HG02763 (cell line): ENCODE measurements around the gene ZNF593OS.
A peak's percentile ranks its signal among the peaks of the same experiment; 100 is the strongest.

ENCODE experiments used
- ATAC-seq: cut with Tn5 transposase; IDR thresholded peaks from one replicate; pipeline ENCODE4 v1.9.1; 2021; ENCODE audit warnings: mild to moderate bottlenecking, moderate library complexity; ENCODE audit not compliant: unreplicated experiment

Gene ZNF593OS

DNA sequence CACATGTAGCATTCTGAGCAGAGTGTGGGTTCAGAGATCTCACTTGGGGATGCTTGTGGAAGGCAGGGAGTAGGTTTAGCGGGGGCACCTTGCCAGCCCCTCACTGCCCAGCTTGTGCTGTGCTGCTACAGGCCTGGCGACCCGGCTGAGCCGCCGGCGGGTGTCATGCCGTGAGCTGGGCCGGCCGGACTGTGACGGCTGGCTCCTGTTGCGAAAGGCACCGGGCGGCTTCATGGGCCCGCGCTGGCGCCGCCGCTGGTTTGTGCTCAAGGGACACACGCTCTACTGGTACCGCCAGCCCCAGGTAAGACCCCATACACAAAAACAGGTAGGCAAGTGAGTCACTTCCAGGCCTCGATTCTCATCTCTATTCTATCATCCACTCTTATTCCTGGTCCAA, 13.3 kb upstream of the ZNF593OS start:
- no peak for ATAC-seq

DNA sequence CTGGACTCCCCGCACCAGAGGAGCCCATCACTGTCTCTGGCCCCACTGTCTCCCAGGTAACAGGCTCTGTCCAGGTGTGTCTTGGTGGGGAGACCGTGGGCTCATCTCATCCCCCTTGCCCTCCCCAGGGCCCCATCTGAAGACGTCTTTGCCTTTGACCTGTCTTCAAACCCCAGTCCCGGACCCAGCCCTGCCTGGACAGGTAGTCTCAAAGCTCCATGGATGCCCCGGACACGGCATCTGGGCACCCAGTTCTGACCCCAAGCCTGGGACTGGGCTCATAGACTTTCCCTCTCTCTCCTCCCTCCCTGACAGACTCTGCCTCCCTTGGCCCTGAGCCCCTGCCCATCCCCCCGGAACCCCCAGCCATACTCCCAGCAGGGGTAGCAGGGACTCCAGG, 12.5 kb upstream of the ZNF593OS start:
- no peak for ATAC-seq

GRCh38 chr1:26182383-26182696, 10.7 kb upstream of the ZNF593OS start:
- ATAC-seq = no peak

GRCh38 chr1:26181586-26182382, 10.2 kb upstream of the ZNF593OS start:
- ATAC-seq = no peak

DNA sequence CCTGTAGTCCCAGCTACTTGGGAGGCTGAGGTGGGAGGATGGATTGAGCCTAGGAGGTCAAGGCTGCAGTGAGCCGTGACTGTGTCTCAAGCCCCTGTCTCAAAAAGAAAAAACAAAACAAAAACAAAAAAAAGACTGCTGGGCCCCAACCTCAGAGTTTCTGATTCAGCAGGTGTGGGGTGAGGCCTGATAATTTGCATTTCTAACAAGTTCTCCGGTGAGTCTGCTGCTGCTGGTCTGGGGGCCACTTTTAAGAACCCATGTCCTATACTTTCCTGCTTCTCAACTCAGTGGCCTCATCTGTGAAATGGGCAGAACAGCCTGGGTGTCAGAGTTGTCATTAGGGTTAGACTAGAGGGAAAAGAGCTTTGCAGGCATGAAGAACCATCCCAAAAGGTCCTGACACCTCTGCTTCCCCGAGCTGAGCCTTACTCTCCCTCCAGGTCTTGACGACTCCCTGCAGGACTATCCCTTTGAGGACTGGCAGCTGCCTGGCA, 8.4 kb upstream of the ZNF593OS start:
- ATAC-seq = no peak

GRCh38 chr1:26177182-26177684, 5.6 kb upstream of the ZNF593OS start, which contains the start of gene CNKSR1:
Gene CNKSR1 (plus strand): TSS chr1:26177491. CDS start chr1:26177548, 57 bp downstream.
- no peak for ATAC-seq

- ATAC-seq = no peak
Observed at GRCh38 chr1:26175346-26175745, 3.7 kb upstream of the ZNF593OS start.

- ATAC-seq = no peak
Observed at GRCh38 chr1:26170472-26170821, 1.2 kb downstream of the ZNF593OS start.

- peak; percentile 80 for ATAC-seq
Observed at GRCh38 chr1:26169669-26170471, 1.8 kb downstream of the ZNF593OS start, which contains the start of gene ZNF593. Gene ZNF593 (plus strand): TSS chr1:26169908. CDS start chr1:26169984, 76 bp downstream.

- no peak for ATAC-seq
Observed at GRCh38 chr1:26169198-26169554, 2.5 kb downstream of the ZNF593OS start.

- ATAC-seq = no peak
Observed at GRCh38 chr1:26168410-26169197, 3.0 kb downstream of the ZNF593OS start, which contains the start of gene C1orf232. Gene C1orf232 (minus strand): TSS chr1:26168963. CDS start chr1:26168499, 464 bp downstream.

DNA sequence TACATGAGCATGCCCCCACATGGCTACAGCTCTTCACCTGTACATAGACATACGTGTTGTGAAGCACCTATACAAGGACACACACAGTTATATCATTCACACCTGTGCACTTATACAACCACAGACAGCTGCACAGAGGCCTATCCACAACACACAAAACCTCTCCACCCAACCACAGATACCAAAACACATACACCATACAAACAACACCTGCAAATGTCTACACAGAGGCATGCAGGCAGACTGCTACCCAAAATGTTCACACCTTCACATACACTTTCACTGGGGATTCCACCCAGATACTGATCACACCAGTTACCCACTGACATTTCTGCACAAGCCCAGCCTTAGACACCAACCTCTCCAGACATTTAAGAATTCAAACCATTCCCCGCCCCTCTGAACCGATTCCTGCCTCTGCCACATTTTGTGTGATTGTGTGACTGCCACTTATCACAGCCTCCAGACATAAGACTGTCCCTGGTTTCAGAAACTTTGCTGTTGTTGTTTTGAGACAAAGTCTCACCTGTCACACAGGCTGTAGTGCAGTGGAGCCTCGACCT, 4.8 kb downstream of the ZNF593OS start:
- ATAC-seq = no peak

DNA sequence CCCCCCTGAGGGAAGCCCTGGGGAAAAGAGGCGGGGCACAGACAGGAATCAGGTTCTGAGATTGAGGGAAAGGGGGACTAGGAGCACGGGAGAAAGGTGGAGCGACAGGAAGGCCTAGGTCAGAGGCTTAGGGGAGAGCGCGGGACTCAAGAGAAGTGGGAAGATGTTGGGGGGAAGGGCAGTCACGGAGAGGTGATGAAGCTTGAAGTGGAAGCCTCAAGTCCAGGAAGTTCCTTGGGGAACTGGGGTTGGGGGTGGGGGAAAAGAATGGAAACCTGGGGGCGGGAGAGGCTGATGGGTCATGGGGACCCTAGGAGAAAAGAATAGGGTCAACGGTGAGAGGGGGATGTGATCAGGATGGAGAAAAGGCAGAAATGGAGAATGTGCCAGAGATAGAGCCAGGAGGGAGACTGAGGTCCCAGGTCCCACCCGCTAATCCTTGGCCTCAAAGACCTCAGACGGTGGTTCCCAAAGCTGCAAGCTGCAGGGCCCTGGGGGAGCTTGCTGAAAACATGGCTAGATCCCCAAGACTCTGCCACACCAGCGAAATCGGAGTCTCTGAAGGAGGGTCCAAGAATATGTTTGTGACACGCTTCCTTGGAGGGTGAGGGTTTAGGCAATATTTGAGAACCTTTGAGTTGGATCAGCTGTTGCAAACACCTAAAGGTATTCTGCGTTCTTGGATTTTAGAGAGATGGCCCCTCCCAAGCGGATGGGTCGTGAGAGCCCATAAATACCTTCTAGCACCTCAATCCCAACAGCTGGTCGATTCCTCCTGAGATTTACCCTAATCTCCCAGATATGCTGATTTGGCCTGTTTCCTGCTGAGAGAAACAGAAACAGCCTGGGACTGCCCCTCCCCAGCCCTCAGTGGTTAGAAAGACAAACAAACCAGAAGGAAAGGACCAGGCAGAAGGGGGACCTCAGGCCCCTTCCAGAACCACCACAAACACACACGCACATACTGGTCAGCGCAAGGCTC, 6.5 kb downstream of the ZNF593OS start:
- no peak for ATAC-seq

- no peak for ATAC-seq
Observed at GRCh38 chr1:26164036-26164860, 7.4 kb downstream of the ZNF593OS start.

DNA sequence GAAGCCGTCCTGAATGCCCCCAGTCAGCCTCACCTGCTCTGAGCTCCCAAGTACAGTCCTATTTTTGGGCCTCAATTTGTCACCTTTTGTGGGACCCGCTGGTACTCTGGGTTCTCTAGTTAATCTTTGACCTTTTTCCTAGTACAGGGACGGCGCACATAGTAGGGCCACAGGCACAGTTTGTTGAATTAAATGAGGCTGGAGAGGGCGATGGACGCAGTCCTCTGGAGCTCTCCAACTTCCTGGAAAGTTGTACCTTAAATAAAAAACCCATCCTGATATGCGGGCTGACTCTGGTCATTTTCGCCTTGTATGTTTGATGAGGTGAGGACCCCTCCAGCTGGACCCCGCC, 8.0 kb downstream of the ZNF593OS start:
- ATAC-seq = no peak

GRCh38 chr1:26162220-26162709, 9.4 kb downstream of the ZNF593OS start:
- no peak for ATAC-seq

GRCh38 chr1:26161415-26162219, 10.0 kb downstream of the ZNF593OS start:
- ATAC-seq = no peak
